ENCODE measurements around the gene PGLYRP1. TPM values are rescaled to one million over a fixed set of nuclear protein-coding genes. Genes with fewer than 3 reads are reported as not detected.

PGLYRP1 gene
- total and polyA plus RNA-seq, 12 donors: 0.16 to 1.1 (median 0.81) TPM; not detected in 9

GRCh38 chr19:46025835-46026234, 3.0 kb upstream of the PGLYRP1 start:
- DNase-seq (no peak), ATAC-seq (no peak)
- Histone ChIP-seq H3K4me1 (peaks cover 0 to 14% (median 0%) of the 10 kb centered on the region in 9 donors), H3K27me3 (peaks cover 0 to 73% (median 60%) of the 10 kb centered on the region in 7 donors), H3K9me3 (no peaks in the 10 kb centered on the region), H3K27ac (no peak overlapping the region), H3K4me3 (no peak overlapping the region), H3K36me3 (no peaks in the 10 kb centered on the region)
- 70 to 81% methylated on average over 3 of the region's 3 CpGs for WGBS, 2 donors
- TF ChIP-seq, protein P1, sequence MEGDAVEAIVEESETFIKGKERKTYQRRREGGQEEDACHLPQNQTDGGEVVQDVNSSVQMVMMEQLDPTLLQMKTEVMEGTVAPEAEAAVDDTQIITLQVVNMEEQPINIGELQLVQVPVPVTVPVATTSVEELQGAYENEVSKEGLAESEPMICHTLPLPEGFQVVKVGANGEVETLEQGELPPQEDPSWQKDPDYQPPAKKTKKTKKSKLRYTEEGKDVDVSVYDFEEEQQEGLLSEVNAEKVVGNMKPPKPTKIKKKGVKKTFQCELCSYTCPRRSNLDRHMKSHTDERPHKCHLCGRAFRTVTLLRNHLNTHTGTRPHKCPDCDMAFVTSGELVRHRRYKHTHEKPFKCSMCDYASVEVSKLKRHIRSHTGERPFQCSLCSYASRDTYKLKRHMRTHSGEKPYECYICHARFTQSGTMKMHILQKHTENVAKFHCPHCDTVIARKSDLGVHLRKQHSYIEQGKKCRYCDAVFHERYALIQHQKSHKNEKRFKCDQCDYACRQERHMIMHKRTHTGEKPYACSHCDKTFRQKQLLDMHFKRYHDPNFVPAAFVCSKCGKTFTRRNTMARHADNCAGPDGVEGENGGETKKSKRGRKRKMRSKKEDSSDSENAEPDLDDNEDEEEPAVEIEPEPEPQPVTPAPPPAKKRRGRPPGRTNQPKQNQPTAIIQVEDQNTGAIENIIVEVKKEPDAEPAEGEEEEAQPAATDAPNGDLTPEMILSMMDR (IDR thresholded peaks at IDR 0.05): no peak
- intact Hi-C loops (cut with DNase I): loop anchor here in 5 of 10 donors (5.0 kb wide), 4 partner anchors 51 to 241 kb away; no protein-coding TSS in a partner anchor

DNA sequence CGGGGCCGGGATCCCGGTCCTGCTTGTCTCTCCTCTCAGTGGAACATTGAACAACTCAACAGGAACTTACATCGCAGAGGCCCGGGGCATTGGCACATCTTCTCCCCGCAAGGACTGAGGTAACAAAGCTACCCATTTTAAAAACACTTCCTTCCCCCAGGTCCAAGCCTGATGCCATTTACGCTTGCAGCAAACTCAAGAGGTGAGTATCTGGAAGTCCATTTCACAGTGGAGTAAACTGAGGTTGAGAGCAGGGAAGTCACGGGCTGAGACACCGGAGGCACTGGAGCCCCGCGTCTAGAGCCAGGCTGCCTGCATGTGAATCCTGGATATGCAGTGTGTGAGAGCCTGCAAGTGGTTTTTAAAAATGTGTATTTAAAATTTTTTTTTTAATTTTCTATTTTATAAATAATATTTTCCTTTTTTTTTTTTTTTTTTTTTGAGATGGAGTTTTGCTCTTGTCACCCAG, 492 bp upstream of the PGLYRP1 start:
- Histone ChIP-seq H3K27me3 (peaks cover 0 to 62% (median 58%) of the 10 kb centered on the region in 7 donors), H3K4me1 (peaks cover 0 to 9% (median 0%) of the 10 kb centered on the region in 9 donors), H3K9me3 (no peaks in the 10 kb centered on the region), H3K36me3 (peaks cover 0 to under 1% (median 0%) of the 10 kb centered on the region in 9 donors), H3K27ac (peak overlapping the region in 1 of 10 donors; percentile 65), H3K4me3 (peak overlapping the region in 1 of 10 donors; percentile 36)
- DNase-seq (no peak), ATAC-seq (no peak)
- 51 to 57% methylated on average over 11 of the region's 11 CpGs for WGBS, 2 donors
- intact Hi-C loops (cut with DNase I): no loop called here
- TF ChIP-seq, protein P1 (IDR thresholded peaks at IDR 0.05): no peak

DNA sequence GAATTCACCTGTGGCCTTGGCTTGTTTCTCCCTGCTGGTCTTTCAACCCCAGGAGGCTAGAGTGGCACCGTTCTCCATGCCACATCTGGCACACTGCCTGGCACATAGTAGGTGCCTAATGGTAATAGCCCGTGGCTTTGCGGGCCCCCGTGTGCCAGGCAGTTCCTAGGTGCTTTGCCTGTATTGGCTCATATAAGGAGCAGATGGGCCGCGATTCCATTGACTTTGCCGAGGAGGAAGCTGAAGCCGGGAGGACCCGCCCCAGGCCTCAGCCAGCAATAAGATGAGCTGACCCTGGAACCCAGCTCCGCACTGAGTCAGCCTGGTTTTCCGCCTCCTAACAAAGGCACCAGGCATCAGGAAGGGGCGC, 807 bp downstream of the PGLYRP1 start:
- no peak for DNase-seq
- H3K4me3 ChIP-seq: peak overlapping the region in 1 of 10 donors; percentile 36
- WGBS, 2 donors: 50 to 56% methylated on average over 12 of the region's 12 CpGs
- ATAC-seq: peak in 2 of 8 donors; percentile 7 to 14
- H3K9me3 ChIP-seq: no peaks in the 10 kb centered on the region
- intact Hi-C loops (cut with DNase I): no loop called here
- peaks cover 0 to 52% (median 49%) of the 10 kb centered on the region in 7 donors for H3K27me3 ChIP-seq
- H3K4me1 ChIP-seq: peaks cover 0 to 11% (median 3%) of the 10 kb centered on the region in 9 donors
- H3K27ac ChIP-seq: no peak overlapping the region
- peaks cover 0 to 4% (median 0%) of the 10 kb centered on the region in 9 donors for H3K36me3 ChIP-seq
- TF ChIP-seq, protein P1 (IDR thresholded peaks at IDR 0.05): no peak

GRCh38 chr19:46021531-46022041, 1.3 kb downstream of the PGLYRP1 start:
- TF ChIP-seq, protein P1 (IDR thresholded peaks at IDR 0.05): no peak
- Histone ChIP-seq H3K27me3 (peaks cover 0 to 47% (median 44%) of the 10 kb centered on the region in 7 donors), H3K4me1 (peaks cover 0 to 14% (median 5%) of the 10 kb centered on the region in 9 donors), H3K4me3 (peak overlapping the region in 1 of 10 donors; percentile 36), H3K27ac (no peak overlapping the region), H3K9me3 (no peaks in the 10 kb centered on the region), H3K36me3 (peaks cover 0 to 4% (median 0%) of the 10 kb centered on the region in 9 donors)
- DNase-seq: no peak
- 63 to 69% methylated on average over 11 of the region's 11 CpGs for WGBS, 2 donors
- ATAC-seq: no peak
- intact Hi-C loops (cut with DNase I): no loop called here

All from heart right ventricle (tissue), 16 donors.